Tibial nerve (tissue), 4 donors: ENCODE measurements around the gene ZNF513.

Experiments used
- CTCF ChIP-seq, 5 experiments: fragments of 200-600 bp in 3 of 5; fragments of 450-650 bp in 2 of 5; sonication (generic) in 3 of 5; IDR thresholded peaks; one replicate each; pipeline ENCODE4 v1.5.1; 2016 to 2019; ENCODE audit warnings: antibody characterized with exemption in 5 of 5, mild to moderate bottlenecking in 3 of 5, moderate library complexity in 2 of 5
- EP300 ChIP-seq, 2 donors: sonication (generic); formaldehyde crosslinking; IDR thresholded peaks; one replicate each; pipeline ENCODE4 v1.6.1; 2017; ENCODE audit warnings: antibody characterized with exemption in 2 of 2, mild to moderate bottlenecking in 1 of 2
- POLR2A ChIP-seq, 2 donors: fragments of 450-650 bp; IDR thresholded peaks; one replicate each; pipeline ENCODE4 v1.6.1; 2017; ENCODE audit warnings: antibody characterized with exemption in 2 of 2, mild to moderate bottlenecking in 2 of 2, moderate library complexity in 2 of 2

GRCh38 chr2:27381577-27382181 lies 1.1 kb upstream of the ZNF513 start:
- TF ChIP-seq EP300 (IDR thresholded peaks at IDR 0.05), result no peak
- TF ChIP-seq CTCF (IDR thresholded peaks at IDR 0.05), result no peak
- no peak for TF ChIP-seq POLR2A (IDR thresholded peaks at IDR 0.05)
